BJ (cell line): ENCODE results near the gene NHLH2. TPM values are rescaled to one million over a fixed set of nuclear protein-coding genes. Genes with fewer than 3 reads are reported as not detected.

Experiments
- CTCF ChIA-PET: fragments of 350-600 bp; formaldehyde crosslinking; extraction: SDS; loops from one replicate; lab custom pipeline; 2021; ENCODE audit warnings: antibody characterized with exemption, inconsistent platforms; lab: Yijun Ruan, JAX
- POLR2A ChIA-PET: fragments of 300-600 bp; sonication (Branson Sonifier 250); formaldehyde crosslinking; extraction: SDS; loops from one replicate; lab custom pipeline; 2021; ENCODE audit warnings: antibody characterized with exemption; lab: Charles Lee
- DNase-seq: peaks from one replicate; pipeline ENCODE4 v3.0.0-alpha.2; 2011; ENCODE audit warnings: low read depth
- H3K27me3 ChIP-seq: 2 replicates; pipeline ENCODE4 v1.6.0; 2011; ENCODE audit warnings: low read length; ENCODE audit not compliant: control insufficient read depth, insufficient read depth
- H3K36me3 ChIP-seq: 2 replicates; pipeline ENCODE4 v1.5.1; 2011; ENCODE audit warnings: low read length; ENCODE audit not compliant: control insufficient read depth, insufficient read depth
- H3K4me3 ChIP-seq: 2 replicates; pipeline ENCODE4 v1.5.1; 2011; ENCODE audit warnings: low read depth, mild to moderate bottlenecking, control low read depth, low read length
- CTCF ChIP-seq: IDR thresholded peaks from 2 replicates; pipeline ENCODE4 v1.5.1; 2011; ENCODE audit warnings: low read depth, mild to moderate bottlenecking, control low read depth, inconsistent platforms, low read length, moderate library complexity; ENCODE audit not compliant: insufficient read depth
- polyA plus RNA-seq: library from polyadenylated mRNA; depleted of rRNA; stranded (reverse); fragments of >200 nt; gene quantifications from 2 replicates; pipeline ENCODE4 v1.2.3, GENCODE V29; 2011

NHLH2 gene
- polyA plus RNA-seq, 1 experiment, result not detected

GRCh38 chr1:115854005-115854404, 13.1 kb upstream of the NHLH2 start:
- CTCF ChIA-PET, result no interaction called here

GRCh38 chr1:115850937-115851336, 10.0 kb upstream of the NHLH2 start:
- POLR2A ChIA-PET, result no interaction called here
- no peak for TF ChIP-seq CTCF
- no peaks in the 10 kb centered on the region for H3K36me3 ChIP-seq
- H3K4me3 ChIP-seq, result no peak overlapping the region
- DNase-seq, result no peak
- peaks cover 2% of the 10 kb centered on the region for H3K27me3 ChIP-seq
- CTCF ChIA-PET, result no interaction called here

More at GRCh38 chr1:115854005-115854404, 13.1 kb upstream of the NHLH2 start:
- no peak for DNase-seq
- H3K27me3 ChIP-seq, result peaks cover under 1% of the 10 kb centered on the region; the same call in 1 of the 2 replicates
- H3K4me3 ChIP-seq, result no peak overlapping the region
- no peak for TF ChIP-seq CTCF
- POLR2A ChIA-PET, result no interaction called here
- no peaks in the 10 kb centered on the region for H3K36me3 ChIP-seq

DNA sequence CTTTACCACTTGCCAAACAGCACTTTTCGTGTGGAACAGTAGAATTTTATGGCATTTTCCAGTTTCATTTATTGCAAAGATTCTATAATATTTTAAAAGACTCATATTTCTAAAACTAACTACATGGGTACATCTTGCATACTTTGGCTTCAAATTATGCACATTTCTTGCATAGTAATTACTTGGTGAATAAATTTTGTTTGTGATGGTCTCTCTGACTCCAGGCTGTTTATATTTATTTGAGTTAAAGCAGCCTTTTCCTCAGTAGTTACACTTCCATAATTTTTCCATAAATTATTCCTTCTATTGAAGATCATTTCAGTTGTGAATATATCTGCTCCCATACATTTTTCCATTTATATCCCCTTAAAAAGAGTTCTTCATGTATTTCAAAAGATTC, 6.9 kb upstream of the NHLH2 start:
- no peak for DNase-seq
- Histone ChIP-seq H3K4me3 (no peak overlapping the region), H3K27me3 (peaks cover 5% of the 10 kb centered on the region), H3K36me3 (no peaks in the 10 kb centered on the region)
- POLR2A ChIA-PET, result no interaction called here
- CTCF ChIA-PET, result no interaction called here
- no peak for TF ChIP-seq CTCF

- Histone ChIP-seq H3K4me3 (no peak overlapping the region), H3K27me3 (peaks cover 39% of the 10 kb centered on the region), H3K36me3 (no peaks in the 10 kb centered on the region)
- ChIA-PET POLR2A (no interaction called here), CTCF (no interaction called here)
- TF ChIP-seq CTCF, result no peak
- DNase-seq, result no peak
These were observed 2.0 kb upstream of the NHLH2 start for GRCh38 chr1:115842948-115843347.

DNA sequence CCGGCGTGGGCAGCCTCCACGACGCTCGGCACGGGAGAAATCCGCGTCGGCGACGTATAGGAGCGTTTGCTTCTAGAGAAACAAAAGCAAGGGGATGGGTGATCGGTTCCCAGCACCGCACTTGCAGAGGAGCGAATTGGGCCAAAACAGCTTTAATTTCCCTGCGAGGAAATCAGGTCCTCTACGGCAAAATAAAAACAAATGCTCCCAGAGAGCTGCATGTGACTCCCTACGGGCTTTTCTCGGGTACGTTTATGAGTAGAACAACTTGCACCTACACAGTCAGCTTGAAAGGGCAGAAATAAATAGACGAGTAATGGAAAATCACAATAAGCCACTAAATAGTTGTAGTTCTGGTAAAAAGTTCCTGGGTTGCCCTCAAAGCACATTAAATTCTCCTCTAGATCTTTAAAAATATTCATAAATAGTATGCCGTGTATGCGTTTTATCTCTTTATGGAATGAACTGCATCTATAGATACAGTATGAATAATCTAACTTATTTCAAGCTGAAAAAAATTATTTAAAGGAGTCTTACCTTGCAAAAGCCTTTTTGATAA, 1.2 kb downstream of the NHLH2 start:
- ChIA-PET CTCF (interaction anchor here (0.6 to 1.2 kb wide), 3 partner anchors 47 to 660 kb away, joined by 3 to 4 read pairs (median 3); no protein-coding TSS in a partner anchor), POLR2A (no interaction called here)
- no peak for DNase-seq
- H3K36me3 ChIP-seq, result no peaks in the 10 kb centered on the region
- peaks cover 49% of the 10 kb centered on the region for H3K27me3 ChIP-seq
- no peak for TF ChIP-seq CTCF
- no peak overlapping the region for H3K4me3 ChIP-seq
